Measurements from ENCODE around the gene RELA. TPM values are rescaled to one million over a fixed set of nuclear protein-coding genes. Genes with fewer than 3 reads are reported as not detected.
A peak's percentile ranks its signal among the peaks of the same experiment; 100 is the strongest.

The RELA gene
- total and polyA plus RNA-seq, 2 of the 13 experiments (the other 11 are each of a cell fraction or from before 2014, with no cell fraction given) = 21.4 to 40.5 TPM

DNA sequence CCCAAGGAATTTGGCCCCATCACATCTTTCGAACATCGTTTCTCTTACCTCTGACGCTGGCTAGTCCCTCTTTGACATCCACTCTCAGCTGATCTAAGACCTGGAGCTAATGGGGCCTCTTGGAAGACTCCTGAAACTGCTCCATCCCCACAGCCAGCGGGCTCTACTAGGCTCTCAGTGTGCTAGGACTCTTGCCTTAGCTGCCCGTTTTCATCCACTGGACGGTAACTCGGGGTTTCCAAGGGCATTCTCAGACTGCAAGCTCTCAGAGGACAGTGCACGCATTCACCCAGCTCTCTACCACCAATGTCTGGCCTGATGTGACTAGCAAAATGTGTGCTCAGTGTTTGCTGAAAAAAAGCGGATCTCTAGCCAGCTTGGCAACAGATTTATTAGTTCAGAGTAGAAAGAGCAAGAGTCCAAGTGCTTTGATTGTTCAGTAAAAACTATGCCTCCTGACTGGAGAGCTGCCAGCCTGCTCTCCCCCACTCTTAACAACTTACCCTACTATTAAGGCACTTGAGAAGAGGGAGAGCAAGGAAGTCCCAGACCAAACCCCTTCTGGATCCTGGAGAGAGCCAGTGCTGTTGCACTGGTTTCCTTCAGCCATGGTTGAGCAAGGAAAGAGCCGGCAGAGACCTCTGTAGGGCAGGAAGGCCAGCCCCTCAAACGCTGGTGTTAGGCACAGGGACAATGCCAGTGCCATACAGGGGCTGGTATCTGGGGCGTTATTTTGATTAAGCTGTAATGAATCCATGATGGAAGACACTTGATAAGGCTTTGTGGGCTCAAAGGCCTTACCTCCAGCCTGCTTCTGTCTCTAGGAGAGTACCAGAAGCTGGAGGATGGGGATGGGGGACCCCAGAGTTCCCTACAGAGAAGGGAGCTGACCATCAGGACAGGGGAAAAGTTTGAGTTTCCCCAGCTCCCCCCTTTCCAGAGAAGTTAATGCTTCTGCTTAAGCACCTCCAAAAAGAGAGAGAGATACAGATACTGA, 9.2 kb downstream of the RELA start (continued):
- no peak for TF ChIP-seq CHD4 (IDR thresholded peaks at IDR 0.05; ENCODE audit: borderline replicate concordance, low read length)
- TF ChIP-seq ARHGAP35 (CRISPR knock-in tag; IDR thresholded peaks at IDR 0.05; ENCODE audit: borderline replicate concordance) = no peak
- TF ChIP-seq ZNF121 (CRISPR knock-in tag; IDR thresholded peaks at IDR 0.05) = no peak
- no peak for TF ChIP-seq ISL2 (CRISPR knock-in tag; IDR thresholded peaks at IDR 0.05)
- TF ChIP-seq ZNF101 (CRISPR knock-in tag; IDR thresholded peaks at IDR 0.05; ENCODE audit: borderline replicate concordance, low read depth) = no peak
- no peak for TF ChIP-seq ZMYM2 (CRISPR knock-in tag; IDR thresholded peaks at IDR 0.05)
- TF ChIP-seq ZSCAN30 (CRISPR knock-in tag; IDR thresholded peaks at IDR 0.05) = no peak
- TF ChIP-seq ZNF10 (CRISPR knock-in tag; IDR thresholded peaks at IDR 0.05; ENCODE audit: borderline replicate concordance, low read depth) = no peak
- no peak for TF ChIP-seq ZNF550 (CRISPR knock-in tag; IDR thresholded peaks at IDR 0.05; ENCODE audit: borderline replicate concordance)
- TF ChIP-seq HOXD1 (CRISPR knock-in tag; IDR thresholded peaks at IDR 0.05) = no peak
- no peak for TF ChIP-seq MYNN (CRISPR knock-in tag; IDR thresholded peaks at IDR 0.05; ENCODE audit: low read depth)
- TF ChIP-seq ETV5 (CRISPR knock-in tag; IDR thresholded peaks at IDR 0.05; ENCODE audit: borderline replicate concordance) = no peak
- TF ChIP-seq HOXA3 (CRISPR knock-in tag; IDR thresholded peaks at IDR 0.05) = 0 out of 2 replicates have a peak, but pooled peaks have one; percentile 29
- no peak for TF ChIP-seq ZNF577 (CRISPR knock-in tag; IDR thresholded peaks at IDR 0.05; ENCODE audit: borderline replicate concordance, low read depth)
- TF ChIP-seq MBNL3 (CRISPR knock-in tag; conservative IDR thresholded peaks at IDR 0.05) = no peak
- TF ChIP-seq, protein P1, sequence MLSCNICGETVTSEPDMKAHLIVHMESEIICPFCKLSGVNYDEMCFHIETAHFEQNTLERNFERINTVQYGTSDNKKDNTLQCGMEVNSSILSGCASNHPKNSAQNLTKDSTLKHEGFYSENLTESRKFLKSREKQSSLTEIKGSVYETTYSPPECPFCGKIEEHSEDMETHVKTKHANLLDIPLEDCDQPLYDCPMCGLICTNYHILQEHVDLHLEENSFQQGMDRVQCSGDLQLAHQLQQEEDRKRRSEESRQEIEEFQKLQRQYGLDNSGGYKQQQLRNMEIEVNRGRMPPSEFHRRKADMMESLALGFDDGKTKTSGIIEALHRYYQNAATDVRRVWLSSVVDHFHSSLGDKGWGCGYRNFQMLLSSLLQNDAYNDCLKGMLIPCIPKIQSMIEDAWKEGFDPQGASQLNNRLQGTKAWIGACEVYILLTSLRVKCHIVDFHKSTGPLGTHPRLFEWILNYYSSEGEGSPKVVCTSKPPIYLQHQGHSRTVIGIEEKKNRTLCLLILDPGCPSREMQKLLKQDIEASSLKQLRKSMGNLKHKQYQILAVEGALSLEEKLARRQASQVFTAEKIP (CRISPR knock-in tag; IDR thresholded peaks at IDR 0.05; ENCODE audit: borderline replicate concordance) = no peak
- TF ChIP-seq CENPX (CRISPR knock-in tag; IDR thresholded peaks at IDR 0.05) = no peak
- no peak for TF ChIP-seq DNMT3B (CRISPR knock-in tag; conservative IDR thresholded peaks at IDR 0.05)
- TF ChIP-seq ZNF615 (CRISPR knock-in tag; IDR thresholded peaks at IDR 0.05; ENCODE audit: borderline replicate concordance) = no peak
- TF ChIP-seq PAX8 (CRISPR knock-in tag; IDR thresholded peaks at IDR 0.05; ENCODE audit: borderline replicate concordance) = no peak; the same call in 1 of the 2 replicates
- TF ChIP-seq KLF15 (CRISPR knock-in tag; IDR thresholded peaks at IDR 0.05; ENCODE audit: borderline replicate concordance) = no peak
- no peak for TF ChIP-seq GATA4 (IDR thresholded peaks at IDR 0.05; ENCODE audit: borderline replicate concordance, low read depth)
- TF ChIP-seq ZNF263 (CRISPR knock-in tag; IDR thresholded peaks at IDR 0.05) = no peak
- TF ChIP-seq KMT2A (CRISPR knock-in tag; IDR thresholded peaks at IDR 0.05) = no peak
- TF ChIP-seq ZNF552 (CRISPR knock-in tag; IDR thresholded peaks at IDR 0.05; ENCODE audit: borderline replicate concordance) = no peak
- TF ChIP-seq GPN1 (CRISPR knock-in tag; IDR thresholded peaks at IDR 0.05; ENCODE audit: borderline replicate concordance) = no peak
- peak; percentile 6; the same call in 1 of the 2 replicates for TF ChIP-seq RXRB (CRISPR knock-in tag; IDR thresholded peaks at IDR 0.05; ENCODE audit: borderline replicate concordance)
- TF ChIP-seq, protein P2, sequence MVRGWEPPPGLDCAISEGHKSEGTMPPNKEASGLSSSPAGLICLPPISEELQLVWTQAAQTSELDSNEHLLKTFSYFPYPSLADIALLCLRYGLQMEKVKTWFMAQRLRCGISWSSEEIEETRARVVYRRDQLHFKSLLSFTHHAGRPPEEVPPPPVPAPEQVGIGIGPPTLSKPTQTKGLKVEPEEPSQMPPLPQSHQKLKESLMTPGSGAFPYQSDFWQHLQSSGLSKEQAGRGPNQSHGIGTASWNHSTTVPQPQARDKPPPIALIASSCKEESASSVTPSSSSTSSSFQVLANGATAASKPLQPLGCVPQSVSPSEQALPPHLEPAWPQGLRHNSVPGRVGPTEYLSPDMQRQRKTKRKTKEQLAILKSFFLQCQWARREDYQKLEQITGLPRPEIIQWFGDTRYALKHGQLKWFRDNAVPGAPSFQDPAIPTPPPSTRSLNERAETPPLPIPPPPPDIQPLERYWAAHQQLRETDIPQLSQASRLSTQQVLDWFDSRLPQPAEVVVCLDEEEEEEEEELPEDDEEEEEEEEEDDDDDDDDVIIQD (CRISPR knock-in tag; IDR thresholded peaks at IDR 0.05; ENCODE audit: low read depth) = no peak

Data from HepG2 (cell line).